Measurements from ENCODE around the gene CTBP1. TPM values are rescaled to one million over a fixed set of nuclear protein-coding genes. Genes with fewer than 3 reads are reported as not detected.

Gene CTBP1
- total RNA-seq, 2 experiments from 2014 or later = 223 to 242 TPM

DNA sequence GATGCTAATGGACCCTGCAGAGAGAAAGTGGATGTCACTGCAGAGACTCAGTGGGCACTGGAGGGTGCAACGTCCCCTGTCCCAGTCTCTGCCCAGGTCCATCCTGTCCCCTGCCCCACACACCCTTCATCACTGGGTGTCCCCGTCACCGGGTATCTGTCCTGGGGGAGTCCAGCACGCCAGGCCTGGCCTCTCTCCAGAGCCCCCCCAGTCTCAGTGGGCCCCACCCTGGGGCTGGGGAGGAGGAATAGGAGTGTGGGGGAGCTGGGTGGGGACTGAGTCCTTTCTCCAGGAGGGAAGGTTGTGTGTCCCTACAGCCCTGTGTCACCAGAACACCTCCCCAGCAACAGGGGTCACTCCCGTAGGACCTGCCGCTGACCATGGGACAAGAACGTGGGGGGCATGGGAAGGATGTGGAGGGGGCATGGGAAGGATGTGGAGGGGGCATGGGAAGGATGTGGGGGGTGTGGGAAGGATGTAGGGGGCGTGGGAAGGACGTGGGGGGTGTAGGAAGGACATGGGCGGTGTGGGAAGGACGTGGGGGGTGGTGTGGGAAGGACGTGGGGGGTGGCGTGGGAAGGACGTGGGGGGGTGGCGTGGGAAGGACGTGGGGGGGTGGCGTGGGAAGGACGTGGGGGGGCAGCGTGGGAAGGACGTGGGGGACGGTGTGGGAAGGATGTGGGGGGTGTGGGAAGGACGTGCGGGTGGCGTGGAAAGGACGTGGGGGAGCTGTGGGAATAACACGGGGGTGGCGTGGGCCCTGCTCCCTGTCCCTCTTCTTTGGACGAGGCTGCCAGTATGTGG lies 55.5 kb downstream of the CTBP1 start:
- DNase-seq = no peak
- Mint-ChIP-seq H3K4me1 (peaks cover 14% of the 10 kb centered on the region), H3K36me3 (ENCODE audit: low read depth) (peaks cover 35% of the 10 kb centered on the region), H3K9me3 (no peaks in the 10 kb centered on the region), H3K27ac (no peak overlapping the region), H3K4me3 (no peak overlapping the region), H3K27me3 (no peaks in the 10 kb centered on the region)
- CTCF ChIA-PET = no interaction called here
- POLR2A ChIA-PET = no interaction called here

DNA sequence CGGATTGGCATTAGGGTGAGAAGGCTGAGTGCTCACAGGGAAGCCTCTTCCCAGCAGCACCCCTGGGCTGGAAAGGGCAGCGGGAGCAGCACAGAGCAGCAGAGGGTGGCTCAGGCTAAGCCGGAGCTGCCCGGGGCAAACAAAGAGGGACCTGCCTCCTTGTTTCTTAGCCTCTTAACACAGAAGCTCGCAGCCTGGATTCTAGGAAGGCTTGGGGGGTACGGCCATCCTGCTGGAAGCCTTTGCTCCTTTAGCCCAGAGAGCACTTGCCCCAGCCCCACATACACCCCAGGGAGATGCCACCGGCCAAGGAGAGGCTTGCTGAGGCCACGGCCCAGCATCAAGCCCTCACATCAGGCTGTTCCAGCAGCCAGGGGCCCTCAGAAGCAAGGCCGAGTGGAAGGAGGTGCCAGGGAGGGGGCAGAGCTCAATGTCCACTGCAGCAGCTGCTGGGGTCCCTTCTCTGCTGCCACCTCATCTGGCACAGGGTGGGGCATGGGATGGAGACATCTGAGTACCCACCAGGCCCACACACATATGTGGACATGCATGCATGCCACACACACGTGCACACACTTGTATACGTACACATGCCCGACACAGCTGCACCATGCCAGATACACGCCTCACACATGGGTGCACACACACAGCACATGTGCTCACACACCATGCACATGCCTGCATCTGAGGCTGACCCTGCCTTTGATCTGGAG lies 56.3 kb downstream of the CTBP1 start:
- DNase-seq = no peak
- Mint-ChIP-seq H3K27ac (peak overlapping the region; percentile 50), H3K36me3 (ENCODE audit: low read depth) (peaks cover 33% of the 10 kb centered on the region), H3K4me3 (no peak overlapping the region), H3K27me3 (no peaks in the 10 kb centered on the region), H3K9me3 (no peaks in the 10 kb centered on the region), H3K4me1 (peaks cover 14% of the 10 kb centered on the region)
- ChIA-PET CTCF (interaction anchor here (0.5 to 1.5 kb wide), 4 partner anchors 9 to 29 kb away, joined by 3 to 7 read pairs (median 4); no protein-coding TSS in a partner anchor), POLR2A (no interaction called here)

GRCh38 chr4:1192091-1192492 lies 56.8 kb downstream of the CTBP1 start:
- ChIA-PET CTCF (interaction anchor here (0.5 to 1.5 kb wide), 5 partner anchors 9 to 29 kb away, joined by 3 to 7 read pairs (median 4); no protein-coding TSS in a partner anchor), POLR2A (no interaction called here)
- DNase-seq = no peak
- Mint-ChIP-seq H3K4me1 (peaks cover 18% of the 10 kb centered on the region), H3K4me3 (no peak overlapping the region), H3K27ac (no peak overlapping the region), H3K27me3 (no peaks in the 10 kb centered on the region), H3K36me3 (ENCODE audit: low read depth) (peaks cover 31% of the 10 kb centered on the region), H3K9me3 (no peaks in the 10 kb centered on the region)

DNA sequence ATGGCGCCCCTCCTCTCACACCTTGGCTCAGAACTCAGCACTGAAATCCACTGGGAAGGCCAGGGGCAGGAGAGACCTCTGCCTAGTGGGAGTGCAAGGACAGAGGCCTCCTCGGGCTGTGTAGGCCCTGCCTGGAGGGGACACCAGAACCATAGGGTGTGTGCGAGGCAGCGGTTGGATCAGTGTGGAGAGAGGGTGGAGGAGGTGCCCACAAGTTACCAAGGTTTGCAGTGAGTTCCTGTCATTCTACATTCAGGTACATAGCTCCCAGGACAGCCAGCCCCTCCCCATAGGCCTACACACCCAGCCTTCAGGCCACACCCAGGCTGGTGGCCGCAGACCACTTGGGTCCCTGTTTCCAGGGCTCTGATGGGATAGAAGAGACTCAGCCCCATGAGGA lies 57.3 kb downstream of the CTBP1 start:
- H3K4me1 Mint-ChIP-seq = peaks cover 21% of the 10 kb centered on the region
- ChIA-PET POLR2A (no interaction called here), CTCF (interaction anchor here (0.5 to 1.5 kb wide), 4 partner anchors 8 to 28 kb away, joined by 3 to 7 read pairs (median 4); no protein-coding TSS in a partner anchor)
- no peaks in the 10 kb centered on the region for H3K27me3 Mint-ChIP-seq
- DNase-seq = no peak
- no peak overlapping the region for H3K27ac Mint-ChIP-seq
- H3K4me3 Mint-ChIP-seq = no peak overlapping the region
- peaks cover 27% of the 10 kb centered on the region for H3K36me3 Mint-ChIP-seq (ENCODE audit: low read depth)
- H3K9me3 Mint-ChIP-seq = no peaks in the 10 kb centered on the region

DNA sequence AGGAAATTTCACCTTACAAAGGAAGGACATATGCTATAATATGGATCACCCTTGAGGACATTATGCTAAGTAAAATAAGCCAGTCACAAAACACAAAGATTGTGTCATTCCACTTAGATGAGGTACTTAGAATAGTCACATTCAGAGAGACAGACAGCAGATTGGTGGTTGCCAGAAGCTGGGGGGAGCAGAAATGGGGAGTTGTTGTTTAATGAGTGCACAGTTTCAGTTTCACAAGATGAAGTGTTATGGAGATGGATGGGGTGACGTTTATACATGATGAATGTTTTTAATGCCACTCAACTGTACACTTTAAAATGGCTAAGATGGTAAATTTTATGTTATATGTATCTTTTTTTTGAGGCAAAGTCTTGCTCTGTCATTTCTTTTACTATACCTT lies 61.7 kb downstream of the CTBP1 start:
- Mint-ChIP-seq H3K27ac (peak overlapping the region; percentile 43), H3K27me3 (no peaks in the 10 kb centered on the region), H3K4me3 (no peak overlapping the region), H3K4me1 (peaks cover 48% of the 10 kb centered on the region), H3K36me3 (ENCODE audit: low read depth) (peaks cover 25% of the 10 kb centered on the region), H3K9me3 (peaks cover 5% of the 10 kb centered on the region)
- POLR2A ChIA-PET = no interaction called here
- peak; percentile 71 for DNase-seq
- CTCF ChIA-PET = interaction anchor here (0.6 to 1.5 kb wide), 4 partner anchors 10 to 667 kb away, joined by 3 read pairs; no protein-coding TSS in a partner anchor

DNA sequence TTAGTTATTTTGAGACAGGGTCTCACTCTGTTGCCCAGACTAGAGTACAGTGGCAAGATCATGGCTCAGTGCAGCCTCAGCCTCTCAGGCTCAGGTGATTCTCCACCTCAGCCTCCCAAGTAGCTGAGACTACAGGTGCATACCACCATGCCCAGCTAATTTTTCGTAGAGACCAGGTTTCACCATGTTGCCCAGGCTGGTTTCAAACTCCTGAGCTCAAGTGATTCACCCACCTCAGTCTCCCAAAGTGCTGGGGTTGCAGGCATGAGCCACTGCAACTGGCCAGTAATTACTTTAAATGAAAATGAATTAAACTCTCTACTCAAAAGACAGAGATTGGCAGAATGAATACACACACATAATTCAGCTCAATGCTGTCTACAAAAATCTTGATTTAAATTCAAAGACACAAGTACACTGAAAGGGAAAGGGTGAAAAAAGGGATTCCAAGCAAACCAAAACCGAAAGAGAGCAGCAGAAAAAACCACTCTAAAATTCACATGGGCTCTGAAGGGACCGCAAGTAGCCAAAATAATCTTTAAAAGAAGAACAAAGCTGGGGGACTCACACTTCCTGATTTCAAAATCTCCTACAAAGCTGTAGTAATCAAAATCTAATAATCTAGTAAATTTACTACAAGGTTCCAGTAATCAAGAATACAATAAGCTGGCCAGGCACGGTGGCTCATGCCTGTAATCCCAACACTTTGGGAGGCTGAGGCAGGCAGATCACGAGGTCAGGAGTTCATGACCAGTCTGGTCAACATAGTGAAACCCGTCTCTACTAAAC lies 64.8 kb downstream of the CTBP1 start:
- Mint-ChIP-seq H3K27me3 (peaks cover 6% of the 10 kb centered on the region), H3K4me3 (peak overlapping the region; percentile 3), H3K27ac (peak overlapping the region; percentile 7), H3K36me3 (ENCODE audit: low read depth) (peaks cover 47% of the 10 kb centered on the region), H3K9me3 (peaks cover 25% of the 10 kb centered on the region), H3K4me1 (peaks cover 56% of the 10 kb centered on the region)
- ChIA-PET CTCF (interaction anchor here (0.6 to 2.4 kb wide), 7 partner anchors 8 to 246 kb away, joined by 3 to 12 read pairs (median 4); no protein-coding TSS in a partner anchor), POLR2A (interaction anchor here (0.9 kb wide), 1 partner anchor 11 kb away, joined by 3 read pairs; no protein-coding TSS in a partner anchor)
- no peak for DNase-seq

- H3K27me3 Mint-ChIP-seq = peaks cover 6% of the 10 kb centered on the region
- H3K9me3 Mint-ChIP-seq = peaks cover 25% of the 10 kb centered on the region
- no peak overlapping the region for H3K4me3 Mint-ChIP-seq
- no peak for DNase-seq
- H3K4me1 Mint-ChIP-seq = peaks cover 50% of the 10 kb centered on the region
- POLR2A ChIA-PET = no interaction called here
- H3K36me3 Mint-ChIP-seq (ENCODE audit: low read depth) = peaks cover 43% of the 10 kb centered on the region
- CTCF ChIA-PET = interaction anchor here (1.1 to 2.2 kb wide), 3 partner anchors 10 to 35 kb away, joined by 4 to 7 read pairs (median 4); no protein-coding TSS in a partner anchor
- no peak overlapping the region for H3K27ac Mint-ChIP-seq
These were observed 66.6 kb downstream of the CTBP1 start for GRCh38 chr4:1182313-1182712.

DNA sequence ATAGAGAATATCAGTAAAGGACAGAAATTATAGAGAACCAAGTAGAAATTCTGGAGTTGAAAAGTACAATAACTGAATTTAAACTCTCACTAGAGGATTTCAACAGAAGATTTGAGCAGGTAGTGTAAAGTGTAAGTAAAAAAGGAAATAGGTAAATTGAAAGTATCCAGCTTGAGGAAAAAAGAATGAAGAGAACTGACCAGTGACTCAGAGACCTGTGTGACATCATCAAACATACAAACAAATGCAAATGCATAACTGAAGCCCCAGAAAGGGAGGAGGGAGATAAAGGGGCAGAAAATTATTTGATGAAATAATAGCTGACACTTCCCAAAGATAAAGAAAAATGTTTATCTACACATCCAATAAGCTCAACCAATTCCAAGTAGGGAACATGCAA lies 68.3 kb downstream of the CTBP1 start:
- Mint-ChIP-seq H3K4me1 (peaks cover 40% of the 10 kb centered on the region), H3K4me3 (no peak overlapping the region), H3K36me3 (ENCODE audit: low read depth) (peaks cover 41% of the 10 kb centered on the region), H3K27ac (no peak overlapping the region), H3K27me3 (peaks cover 6% of the 10 kb centered on the region), H3K9me3 (peaks cover 25% of the 10 kb centered on the region)
- no peak for DNase-seq
- ChIA-PET CTCF (interaction anchor here (1.7 kb wide), 1 partner anchor 12 kb away, joined by 9 read pairs; no protein-coding TSS in a partner anchor), POLR2A (no interaction called here)

DNA sequence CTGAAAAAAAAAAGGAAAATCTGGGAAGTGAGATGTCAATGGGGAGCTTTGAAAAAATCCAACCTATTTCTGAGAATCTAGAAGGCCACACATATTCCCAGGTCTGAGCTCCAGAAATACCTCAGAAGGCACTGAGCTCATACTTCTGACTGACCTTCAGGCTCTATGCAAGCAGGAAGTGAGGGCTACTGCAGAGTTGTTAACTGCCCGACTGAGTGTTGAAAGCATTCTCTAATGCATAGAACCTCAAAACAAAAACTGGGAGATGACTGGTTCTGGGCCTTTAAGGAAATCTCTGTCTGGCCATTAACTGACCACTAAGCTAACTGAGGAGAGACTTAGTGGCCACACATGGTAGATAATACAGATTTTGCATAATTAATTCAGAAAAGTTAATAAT lies 69.0 kb downstream of the CTBP1 start:
- Mint-ChIP-seq H3K4me1 (peaks cover 39% of the 10 kb centered on the region), H3K9me3 (peaks cover 25% of the 10 kb centered on the region), H3K4me3 (no peak overlapping the region), H3K27me3 (peaks cover 6% of the 10 kb centered on the region), H3K36me3 (ENCODE audit: low read depth) (peaks cover 41% of the 10 kb centered on the region), H3K27ac (no peak overlapping the region)
- POLR2A ChIA-PET = interaction anchor here (0.8 kb wide), 1 partner anchor 8 kb away, joined by 13 read pairs; no protein-coding TSS in a partner anchor
- DNase-seq = no peak
- CTCF ChIA-PET = interaction anchor here (0.6 to 1.9 kb wide), 3 partner anchors 11 to 488 kb away, joined by 4 to 9 read pairs (median 5); no protein-coding TSS in a partner anchor

DNA sequence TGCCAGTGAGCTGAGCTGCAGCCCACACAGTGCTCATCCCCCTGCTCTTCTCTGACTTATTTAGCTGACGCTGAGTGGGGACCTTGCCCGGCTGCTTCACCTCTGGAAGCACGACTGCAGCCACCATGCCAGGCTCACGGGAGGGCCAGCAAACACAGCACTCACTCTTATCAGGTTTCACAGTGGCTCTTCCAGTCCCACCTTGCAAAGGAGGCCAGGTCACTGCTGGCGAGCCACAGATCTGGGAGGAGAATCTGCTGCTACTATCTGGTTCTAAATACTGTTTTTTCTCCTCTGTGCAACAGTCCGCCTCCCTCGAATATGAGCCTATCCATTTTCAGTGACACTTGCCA lies 69.9 kb downstream of the CTBP1 start:
- H3K4me1 Mint-ChIP-seq = peaks cover 34% of the 10 kb centered on the region
- no peak for DNase-seq
- H3K4me3 Mint-ChIP-seq = no peak overlapping the region
- peaks cover 6% of the 10 kb centered on the region for H3K27me3 Mint-ChIP-seq
- POLR2A ChIA-PET = no interaction called here
- H3K9me3 Mint-ChIP-seq = peaks cover 25% of the 10 kb centered on the region
- peaks cover 39% of the 10 kb centered on the region for H3K36me3 Mint-ChIP-seq (ENCODE audit: low read depth)
- CTCF ChIA-PET = interaction anchor here (1.9 kb wide), 1 partner anchor 89 kb away, joined by 5 read pairs; no protein-coding TSS in a partner anchor
- H3K27ac Mint-ChIP-seq = no peak overlapping the region

GRCh38 chr4:1178300-1179088 lies 70.4 kb downstream of the CTBP1 start:
- no peak for DNase-seq
- H3K27me3 Mint-ChIP-seq = peaks cover 11% of the 10 kb centered on the region
- H3K4me1 Mint-ChIP-seq = peaks cover 28% of the 10 kb centered on the region
- peaks cover 25% of the 10 kb centered on the region for H3K9me3 Mint-ChIP-seq
- POLR2A ChIA-PET = no interaction called here
- no peak overlapping the region for H3K4me3 Mint-ChIP-seq
- H3K27ac Mint-ChIP-seq = no peak overlapping the region
- CTCF ChIA-PET = interaction anchor here (0.7 to 1.9 kb wide), 2 partner anchors 20 to 90 kb away, joined by 3 to 5 read pairs; no protein-coding TSS in a partner anchor
- H3K36me3 Mint-ChIP-seq (ENCODE audit: low read depth) = peaks cover 39% of the 10 kb centered on the region

Data from activated CD4-positive, alpha-beta T cell treated with anti-CD3 and anti-CD28 coated beads, Interleukin-2, amount 10 ng/mL, durations not matched to agents 7 days and 5 days (primary cell).